ENCODE results near the gene UBE2D2. TPM values are rescaled to one million over a fixed set of nuclear protein-coding genes. Genes with fewer than 3 reads are reported as not detected.

The UBE2D2 gene
- total and polyA plus RNA-seq, 2 of the 13 experiments (the other 11 are each of a cell fraction or from before 2014, with no cell fraction given) = 79.1 to 109 TPM

- TF ChIP-seq, protein P1, sequence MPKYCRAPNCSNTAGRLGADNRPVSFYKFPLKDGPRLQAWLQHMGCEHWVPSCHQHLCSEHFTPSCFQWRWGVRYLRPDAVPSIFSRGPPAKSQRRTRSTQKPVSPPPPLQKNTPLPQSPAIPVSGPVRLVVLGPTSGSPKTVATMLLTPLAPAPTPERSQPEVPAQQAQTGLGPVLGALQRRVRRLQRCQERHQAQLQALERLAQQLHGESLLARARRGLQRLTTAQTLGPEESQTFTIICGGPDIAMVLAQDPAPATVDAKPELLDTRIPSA (CRISPR knock-in tag; IDR thresholded peaks at IDR 0.05; ENCODE audit: borderline replicate concordance) = peak; percentile 83; the same call in 1 of the 2 replicates
- TF ChIP-seq, protein P2, sequence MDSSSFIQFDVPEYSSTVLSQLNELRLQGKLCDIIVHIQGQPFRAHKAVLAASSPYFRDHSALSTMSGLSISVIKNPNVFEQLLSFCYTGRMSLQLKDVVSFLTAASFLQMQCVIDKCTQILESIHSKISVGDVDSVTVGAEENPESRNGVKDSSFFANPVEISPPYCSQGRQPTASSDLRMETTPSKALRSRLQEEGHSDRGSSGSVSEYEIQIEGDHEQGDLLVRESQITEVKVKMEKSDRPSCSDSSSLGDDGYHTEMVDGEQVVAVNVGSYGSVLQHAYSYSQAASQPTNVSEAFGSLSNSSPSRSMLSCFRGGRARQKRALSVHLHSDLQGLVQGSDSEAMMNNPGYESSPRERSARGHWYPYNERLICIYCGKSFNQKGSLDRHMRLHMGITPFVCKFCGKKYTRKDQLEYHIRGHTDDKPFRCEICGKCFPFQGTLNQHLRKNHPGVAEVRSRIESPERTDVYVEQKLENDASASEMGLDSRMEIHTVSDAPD (CRISPR knock-in tag; IDR thresholded peaks at IDR 0.05) = no peak; the same call in 1 of the 2 replicates
- peak; percentile 53; the same call in 1 of the 2 replicates for TF ChIP-seq TBX3 (IDR thresholded peaks at IDR 0.05; ENCODE audit: borderline replicate concordance)
- TF ChIP-seq SP4 (CRISPR knock-in tag; IDR thresholded peaks at IDR 0.05) = peak; percentile 42; the same call in 1 of the 2 replicates
- 0 out of 2 replicates have a peak, but pooled peaks have one; percentile 31 for TF ChIP-seq POLR2G (IDR thresholded peaks at IDR 0.05; ENCODE audit: low read depth, low read length)
- TF ChIP-seq, protein P3, sequence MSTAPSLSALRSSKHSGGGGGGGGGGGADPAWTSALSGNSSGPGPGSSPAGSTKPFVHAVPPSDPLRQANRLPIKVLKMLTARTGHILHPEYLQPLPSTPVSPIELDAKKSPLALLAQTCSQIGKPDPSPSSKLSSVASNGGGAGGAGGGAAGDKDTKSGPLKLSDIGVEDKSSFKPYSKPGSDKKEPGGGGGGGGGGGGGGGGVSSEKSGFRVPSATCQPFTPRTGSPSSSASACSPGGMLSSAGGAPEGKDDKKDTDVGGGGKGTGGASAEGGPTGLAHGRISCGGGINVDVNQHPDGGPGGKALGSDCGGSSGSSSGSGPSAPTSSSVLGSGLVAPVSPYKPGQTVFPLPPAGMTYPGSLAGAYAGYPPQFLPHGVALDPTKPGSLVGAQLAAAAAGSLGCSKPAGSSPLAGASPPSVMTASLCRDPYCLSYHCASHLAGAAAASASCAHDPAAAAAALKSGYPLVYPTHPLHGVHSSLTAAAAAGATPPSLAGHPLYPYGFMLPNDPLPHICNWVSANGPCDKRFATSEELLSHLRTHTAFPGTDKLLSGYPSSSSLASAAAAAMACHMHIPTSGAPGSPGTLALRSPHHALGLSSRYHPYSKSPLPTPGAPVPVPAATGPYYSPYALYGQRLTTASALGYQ (CRISPR knock-in tag; IDR thresholded peaks at IDR 0.05) = peak; percentile 74; the same call in 1 of the 2 replicates
- no peak for TF ChIP-seq FOSL1 (CRISPR knock-in tag; IDR thresholded peaks at IDR 0.05; ENCODE audit: borderline replicate concordance)
- TF ChIP-seq ZNF878 (CRISPR knock-in tag; IDR thresholded peaks at IDR 0.05) = no peak
- no peak for TF ChIP-seq MAFK (conservative IDR thresholded peaks at IDR 0.05 in 1 of 2, IDR thresholded peaks at IDR 0.05 in 1 of 2; ENCODE audit: low read length in 2 of 2)
- TF ChIP-seq ZNF775 (CRISPR knock-in tag; IDR thresholded peaks at IDR 0.05; ENCODE audit: borderline replicate concordance) = no peak
- TF ChIP-seq CHCHD3 (CRISPR knock-in tag; IDR thresholded peaks at IDR 0.05) = peak; percentile 74; the same call in 1 of the 2 replicates
- TF ChIP-seq CBX5 (CRISPR knock-in tag; IDR thresholded peaks at IDR 0.05; ENCODE audit: borderline replicate concordance) = peak; percentile 58; the same call in 1 of the 2 replicates
- no peak for TF ChIP-seq GZF1 (CRISPR knock-in tag; IDR thresholded peaks at IDR 0.05)
- no peak for TF ChIP-seq ZBTB3 (CRISPR knock-in tag; IDR thresholded peaks at IDR 0.05; ENCODE audit: borderline replicate concordance, low read depth)
- no peak for TF ChIP-seq U2AF1 (optimal IDR thresholded peaks at IDR 0.05; ENCODE audit: low read depth, low read length)
- peak; percentile 87 for TF ChIP-seq ZNF274 (CRISPR knock-in tag; IDR thresholded peaks at IDR 0.05)
- no peak for TF ChIP-seq ZNF256 (CRISPR knock-in tag; conservative IDR thresholded peaks at IDR 0.05)
- TF ChIP-seq ZFP62 (CRISPR knock-in tag; IDR thresholded peaks at IDR 0.05) = no peak
- 0 out of 2 replicates have a peak, but pooled peaks have one; percentile 57 for TF ChIP-seq ZNF33B (CRISPR knock-in tag; IDR thresholded peaks at IDR 0.05)
- no peak for TF ChIP-seq ZNF3 (CRISPR knock-in tag; IDR thresholded peaks at IDR 0.05)
- no peak for TF ChIP-seq ZFYVE20 (CRISPR knock-in tag; IDR thresholded peaks at IDR 0.05; ENCODE audit: borderline replicate concordance, low read depth)
- TF ChIP-seq ZNF251 (CRISPR knock-in tag; IDR thresholded peaks at IDR 0.05) = no peak
These were observed 76.4 kb downstream of the UBE2D2 start (continued) for GRCh38 chr5:139637438-139638089.
